ENCODE results near the gene PRPF19. TPM values are rescaled to one million over a fixed set of nuclear protein-coding genes. Genes with fewer than 3 reads are reported as not detected.

Gene PRPF19
- 27.3 and 50.1 TPM in 2 replicates for total RNA-seq

DNA sequence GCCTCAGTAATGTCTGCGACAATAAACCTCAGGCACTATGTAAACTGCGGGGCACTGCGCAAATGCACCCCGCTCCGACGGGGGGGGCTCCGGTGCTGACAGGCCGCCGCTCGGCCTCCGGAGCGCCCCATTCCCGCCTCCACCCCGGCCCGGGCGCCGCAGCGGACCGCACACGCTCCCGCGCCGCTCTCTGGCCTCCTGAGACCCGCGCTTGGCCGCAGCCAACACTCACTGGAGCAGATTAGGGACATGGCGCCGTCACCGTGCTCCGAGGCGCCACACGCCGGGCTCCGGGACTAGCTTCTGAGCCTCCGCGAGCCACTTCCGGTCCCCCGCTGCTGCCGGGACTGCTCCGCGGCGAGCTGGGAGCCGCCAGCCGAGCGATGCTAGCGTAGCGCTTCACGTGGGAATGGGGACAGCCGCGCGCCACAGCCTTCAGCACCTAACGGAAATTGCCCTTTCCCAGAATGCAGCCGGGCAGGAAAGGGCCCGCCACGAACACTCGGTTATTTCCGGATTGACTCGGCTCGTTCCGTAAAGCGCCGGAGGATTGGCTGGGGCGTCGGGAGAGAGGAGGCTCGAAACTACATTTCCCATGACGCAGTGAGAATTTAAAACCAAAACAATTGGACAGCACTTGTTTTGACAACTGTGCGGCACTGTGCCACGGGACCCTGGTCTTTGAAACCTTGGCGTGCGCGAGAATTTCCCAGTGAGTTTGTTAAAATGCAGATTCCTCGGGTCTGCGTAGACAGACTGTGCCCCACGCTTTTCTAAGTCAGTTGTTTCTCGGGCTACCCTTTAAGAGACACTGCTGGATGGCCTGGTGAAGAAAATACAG lies at the start of gene PRPF19:
TSS of gene PRPF19 (minus strand) at position 454 of the 841 bp plus-strand sequence. CDS start at position 251, 203 bp downstream.

DNA sequence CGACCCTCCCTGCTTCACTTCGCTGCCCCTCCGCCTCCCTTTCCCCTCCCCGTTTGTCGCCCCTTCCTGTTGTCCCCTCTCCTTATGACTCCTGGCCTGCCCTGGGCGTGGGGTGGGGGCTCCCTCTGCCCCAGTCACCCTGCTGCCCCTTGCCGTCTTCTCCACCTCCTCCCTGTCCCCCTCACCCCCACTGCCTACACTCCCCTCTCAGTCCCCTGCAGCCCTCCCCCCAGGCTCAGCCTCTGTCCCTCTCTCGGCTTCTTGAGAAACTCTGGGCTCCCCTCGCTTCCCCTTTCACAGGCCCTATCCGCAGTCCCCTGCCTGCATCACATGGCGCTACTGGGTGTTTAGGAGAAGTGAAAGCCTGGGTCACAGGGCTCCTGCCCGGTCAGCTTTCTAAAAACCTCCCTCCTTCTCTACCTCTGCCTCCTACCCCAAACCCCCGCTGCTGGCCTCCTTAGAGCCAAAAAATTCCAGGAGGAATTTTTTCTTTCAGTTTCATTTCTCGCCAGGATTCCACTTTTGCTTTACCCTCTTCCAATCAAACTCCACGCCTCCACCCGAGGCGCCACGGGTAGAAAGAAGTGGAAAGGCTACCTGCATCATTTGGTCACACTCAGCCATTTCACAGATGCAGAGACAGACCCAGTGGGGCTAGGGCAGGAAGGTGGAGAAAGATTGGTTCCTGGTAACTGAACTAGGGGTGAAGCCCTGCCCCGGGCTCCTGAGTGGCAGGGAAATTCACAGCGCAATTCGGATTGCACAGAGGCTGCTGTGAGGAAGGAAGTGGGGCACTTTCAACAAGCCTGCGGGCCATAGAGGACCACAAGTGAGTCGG lies 45.7 kb upstream of the PRPF19 start, which contains the start of gene SLC15A3:
TSS of gene SLC15A3 (minus strand) at position 273 of the 838 bp plus-strand sequence. CDS start 625 bp downstream, outside the sequence.

DNA sequence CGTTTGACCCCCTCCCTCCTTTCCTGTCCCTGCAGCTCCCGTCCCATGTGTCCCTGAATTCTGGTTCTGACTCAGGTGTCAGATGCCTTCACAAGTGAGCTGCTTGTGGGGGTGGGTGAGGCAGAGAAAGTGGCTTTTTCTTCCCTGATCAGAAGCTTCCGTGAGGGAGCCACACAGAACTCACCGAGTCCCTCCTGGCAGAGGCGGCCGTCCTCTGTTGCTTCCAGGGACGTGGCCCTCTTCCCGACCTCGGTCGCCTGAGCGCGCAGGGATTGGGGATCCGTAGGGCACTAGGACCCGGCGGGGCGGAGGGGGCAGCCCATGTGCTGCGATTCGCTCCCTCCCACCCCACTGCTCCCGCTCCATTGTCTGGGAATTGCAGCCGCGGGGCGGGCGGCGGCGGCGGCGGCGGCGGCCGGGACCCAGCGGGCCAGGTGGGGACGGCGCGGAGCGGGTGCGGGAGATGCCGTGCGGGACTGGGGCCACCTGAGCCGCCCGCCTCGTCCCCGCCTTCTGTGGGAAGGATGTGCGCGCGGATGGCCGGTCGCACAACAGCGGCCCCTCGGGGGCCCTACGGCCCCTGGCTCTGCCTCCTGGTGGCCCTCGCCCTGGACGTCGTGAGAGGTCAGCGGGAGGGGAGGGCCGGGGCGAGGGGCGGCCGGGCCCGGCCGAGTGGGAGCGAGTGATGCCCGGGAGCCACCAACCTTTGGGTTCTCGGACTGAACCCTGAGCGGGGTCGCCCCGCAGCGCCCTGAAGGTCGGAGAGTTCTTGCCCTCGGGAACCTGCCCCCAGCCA lies 17.9 kb upstream of the PRPF19 start, which contains the start of gene TMEM132A:
TSS of gene TMEM132A (plus strand) at position 351 of the 796 bp plus-strand sequence. CDS start at position 525, 174 bp downstream.

DNA sequence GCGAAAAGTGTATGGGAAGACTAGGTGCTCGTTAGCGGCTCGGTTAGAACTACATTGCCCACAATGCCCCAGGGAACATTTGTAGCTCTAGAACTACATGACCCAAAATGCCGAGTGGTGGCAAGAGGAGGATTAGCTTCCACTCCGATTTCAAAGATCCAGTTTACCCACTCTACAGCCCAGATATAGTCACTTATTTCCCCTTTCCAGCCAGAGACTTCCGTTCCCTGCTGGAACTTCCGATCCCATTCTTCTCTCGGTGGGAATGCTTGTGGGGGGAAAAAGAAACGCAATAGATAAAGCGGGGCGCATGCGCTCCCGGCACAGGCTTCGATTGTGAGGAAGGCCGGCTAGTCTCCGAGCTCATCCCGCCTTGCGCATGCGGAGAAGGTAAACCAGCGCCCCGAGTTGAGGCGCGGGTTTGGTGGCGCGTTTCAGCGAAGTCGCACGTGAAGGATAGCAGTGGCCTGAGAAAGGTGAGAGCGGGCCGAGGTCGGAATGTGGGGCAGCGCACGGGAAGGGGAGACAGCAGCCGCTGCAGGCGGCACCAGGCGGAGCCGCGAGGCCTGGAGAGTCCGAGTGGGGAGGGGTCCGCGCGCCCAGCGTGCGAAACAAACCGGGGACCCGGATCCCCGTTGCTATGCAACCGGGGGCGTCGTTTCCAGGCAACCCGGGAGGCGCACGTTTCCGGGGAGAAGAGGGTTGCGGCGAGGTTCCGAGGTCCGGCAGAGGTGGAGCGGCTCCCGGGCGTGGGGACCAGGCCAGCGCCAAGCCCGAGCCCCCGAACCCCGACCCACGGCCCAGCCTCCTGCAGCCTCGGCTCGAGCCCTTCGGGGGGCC lies 7.6 kb upstream of the PRPF19 start, which contains the start of gene TMEM109:
TSS of gene TMEM109 (plus strand) at position 366 of the 840 bp plus-strand sequence. CDS start 5,536 bp downstream, outside the sequence.

DNA sequence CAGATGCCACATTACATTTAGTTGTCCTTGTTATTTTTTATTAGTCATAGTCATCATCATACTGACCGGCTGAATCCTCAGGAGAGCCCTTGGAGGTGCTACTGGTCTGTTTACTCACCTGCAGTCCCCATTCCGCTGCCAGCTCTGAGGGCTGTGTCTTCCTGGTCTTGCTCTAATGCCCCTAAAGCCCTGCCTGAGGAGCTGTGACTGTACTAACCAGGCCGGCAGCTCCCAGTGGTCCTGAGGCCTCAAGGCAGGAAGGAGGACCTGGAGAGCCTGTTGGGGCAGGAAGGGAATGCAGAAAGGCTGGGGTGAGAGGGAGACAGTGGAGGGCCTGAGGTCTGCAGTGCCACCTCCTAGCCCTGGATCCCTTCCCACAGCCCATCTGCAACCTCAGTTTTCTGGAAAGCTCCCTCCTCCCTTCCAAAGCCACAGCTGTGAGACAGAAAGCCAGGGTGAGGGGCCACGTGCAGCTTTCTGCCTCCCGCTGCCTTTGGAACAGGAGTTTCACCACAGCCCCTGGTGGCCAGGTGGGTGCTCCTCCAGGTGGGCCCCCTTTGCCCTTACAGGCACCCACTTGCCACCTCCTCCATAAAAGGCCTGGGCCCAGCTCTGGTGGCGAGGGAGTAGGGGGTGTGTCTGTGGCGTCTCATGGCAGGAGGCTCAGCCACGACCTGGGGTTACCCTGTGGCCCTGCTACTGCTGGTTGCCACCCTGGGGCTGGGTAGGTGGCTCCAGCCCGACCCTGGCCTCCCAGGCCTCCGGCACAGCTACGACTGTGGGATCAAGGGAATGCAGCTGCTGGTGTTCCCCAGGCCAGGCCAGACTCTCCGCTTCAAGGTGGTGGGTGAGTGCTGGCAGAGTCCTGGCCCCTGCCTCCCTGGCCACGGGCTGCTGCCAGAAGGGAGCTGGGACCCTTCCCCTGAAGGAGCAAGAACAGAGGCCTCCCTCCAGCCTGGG lies 39.2 kb downstream of the PRPF19 start, which contains the start of gene ZP1:
TSS of gene ZP1 (plus strand) at position 632 of the 960 bp plus-strand sequence. CDS start at position 652, 20 bp downstream.

DNA sequence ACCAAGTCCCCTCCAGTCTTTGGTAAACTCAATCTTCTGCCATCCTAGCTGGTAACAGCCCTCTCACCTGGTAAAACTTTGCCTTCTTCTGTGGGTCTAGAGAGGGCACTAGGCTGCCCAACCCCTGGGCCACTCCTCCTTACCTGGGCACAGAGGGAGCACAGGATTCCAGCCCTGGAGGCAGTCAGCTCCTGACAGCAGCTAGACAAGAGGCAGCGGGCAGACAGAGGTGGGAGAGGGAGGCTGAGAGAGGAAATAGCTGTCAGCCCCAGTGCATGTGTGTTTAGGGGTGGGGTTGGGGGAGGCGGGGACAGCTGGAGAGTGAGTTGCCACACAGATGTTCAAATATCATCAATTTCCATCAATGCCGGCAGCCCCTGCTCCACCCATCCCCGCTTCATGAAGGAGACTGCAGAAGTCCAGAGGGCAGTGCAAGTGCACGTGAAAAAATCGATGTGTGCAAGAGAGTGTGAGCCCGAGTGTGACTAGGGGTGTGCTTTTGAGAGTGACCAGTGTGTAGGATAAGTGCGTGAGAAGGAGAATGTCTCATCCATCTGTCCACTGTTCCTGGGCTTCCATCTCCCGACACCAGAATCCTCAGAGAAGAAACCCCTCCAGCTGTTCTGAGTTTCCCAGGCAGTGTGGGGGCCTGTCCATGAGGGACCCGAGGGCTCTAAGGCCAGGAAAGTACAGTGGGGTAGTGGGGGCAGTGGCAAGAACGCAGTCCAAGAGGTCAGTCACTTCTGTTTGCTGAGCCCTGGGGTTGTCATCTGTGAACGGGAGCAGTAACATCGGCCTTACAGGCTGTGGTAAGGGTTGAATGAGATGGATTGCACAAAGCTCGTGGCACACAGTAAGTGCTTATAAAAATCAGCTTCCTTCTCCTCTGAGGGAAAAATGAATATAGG lies 50.4 kb downstream of the PRPF19 start, which contains the start of gene PTGDR2:
TSS of gene PTGDR2 (minus strand) at position 225 of the 908 bp plus-strand sequence. CDS start 2,228 bp downstream, outside the sequence.

DNA sequence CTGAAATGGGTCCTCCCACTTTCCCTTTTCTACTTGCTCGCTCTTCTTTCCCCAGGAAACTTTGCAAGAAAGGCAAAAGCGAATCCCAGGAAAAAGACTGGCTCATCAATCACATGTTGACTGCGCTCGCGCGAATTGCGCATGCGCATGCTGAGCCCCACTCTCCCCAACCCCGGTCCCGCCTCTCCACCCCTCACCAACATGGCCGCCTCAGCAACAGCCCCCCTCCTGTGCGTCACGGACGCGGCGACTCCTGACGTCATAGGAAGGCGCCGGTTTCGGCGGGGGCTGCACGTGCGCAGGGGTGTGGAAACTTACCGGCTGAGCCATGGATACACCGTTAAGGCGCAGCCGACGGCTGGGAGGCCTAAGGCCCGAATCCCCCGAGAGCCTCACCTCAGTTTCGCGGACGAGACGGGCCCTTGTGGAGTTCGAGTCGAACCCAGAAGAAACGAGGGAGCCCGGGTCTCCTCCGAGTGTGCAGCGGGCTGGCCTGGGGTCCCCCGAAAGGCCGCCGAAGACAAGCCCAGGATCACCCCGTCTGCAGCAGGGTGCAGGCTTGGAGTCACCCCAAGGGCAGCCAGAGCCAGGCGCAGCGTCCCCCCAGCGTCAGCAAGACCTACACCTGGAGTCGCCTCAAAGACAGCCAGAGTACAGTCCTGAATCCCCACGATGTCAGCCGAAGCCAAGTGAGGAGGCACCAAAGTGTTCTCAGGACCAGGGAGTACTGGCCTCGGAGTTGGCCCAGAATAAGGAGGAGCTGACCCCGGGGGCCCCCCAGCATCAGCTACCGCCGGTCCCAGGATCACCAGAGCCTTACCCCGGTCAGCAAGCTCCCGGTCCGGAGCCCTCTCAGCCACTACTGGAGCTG lies 64.4 kb downstream of the PRPF19 start, which contains the start of gene CCDC86:
TSS of gene CCDC86 (plus strand) at position 317 of the 871 bp plus-strand sequence. CDS start at position 329, 12 bp downstream.

Other genes with a start within 250 kb of the PRPF19 start
- not detected in 2 replicates for gene MS4A8, start 207.0 kb downstream of the PRPF19 start, total RNA-seq
- gene MS4A18, start 181.9 kb downstream of the PRPF19 start, total RNA-seq, result not detected in 2 replicates
- not detected in 2 replicates for gene MS4A15, start 149.7 kb downstream of the PRPF19 start, total RNA-seq
- gene MS4A10, start 121.3 kb downstream of the PRPF19 start, total RNA-seq, result not detected in 2 replicates
- gene CCDC86, start 64.5 kb downstream of the PRPF19 start, total RNA-seq, result 6.5 and 19.4 TPM in 2 replicates
- under 0.01 and 0.05 TPM in 2 replicates for gene PTGDR2, start 50.6 kb downstream of the PRPF19 start, total RNA-seq
- 0.60 and 6.8 TPM in 2 replicates for gene ZP1, start 39.0 kb downstream of the PRPF19 start, total RNA-seq
- 16.9 and 18.6 TPM in 2 replicates for gene TMEM109, start 7.6 kb upstream of the PRPF19 start, total RNA-seq
- gene TMEM132A, start 17.9 kb upstream of the PRPF19 start, total RNA-seq, result 163 and 208 TPM in 2 replicates
- gene SLC15A3, start 45.6 kb upstream of the PRPF19 start, total RNA-seq, result 4.0 and 5.6 TPM in 2 replicates
- gene CD6, start 65.1 kb upstream of the PRPF19 start, total RNA-seq, result not detected in 2 replicates
- not detected in 2 replicates for gene CD5, start 195.9 kb upstream of the PRPF19 start, total RNA-seq